Mononuclear cell (primary cell): ENCODE results near the gene PMEPA1. TPM values are rescaled to one million over a fixed set of nuclear protein-coding genes. Genes with fewer than 3 reads are reported as not detected.

Source experiments
- H3K27me3 ChIP-seq: 2 replicates; pipeline ENCODE4 v1.6.0; 2011; ENCODE audit warnings: low read length, control low read depth; ENCODE audit not compliant: insufficient read depth
- H3K4me1 ChIP-seq: 2 replicates; pipeline ENCODE4 v1.5.1; 2011; ENCODE audit warnings: mild to moderate bottlenecking, low read length, control low read depth; ENCODE audit not compliant: insufficient read depth
- H3K4me3 ChIP-seq: 2 replicates; pipeline ENCODE4 v1.5.1; 2011; ENCODE audit warnings: mild to moderate bottlenecking, low read length, moderate library complexity
- H3K9me3 ChIP-seq: 2 replicates; pipeline ENCODE4 v1.5.1; 2011; ENCODE audit warnings: low read depth, mild to moderate bottlenecking, control low read depth, low read length
- total RNA-seq: library from RNA; depleted of rRNA; stranded (reverse); fragments of >200 nt; gene quantifications from one replicate; pipeline ENCODE4 v1.2.3, GENCODE V29; 2012

Gene PMEPA1
- total RNA-seq, 1 donor: 1.0 TPM

DNA sequence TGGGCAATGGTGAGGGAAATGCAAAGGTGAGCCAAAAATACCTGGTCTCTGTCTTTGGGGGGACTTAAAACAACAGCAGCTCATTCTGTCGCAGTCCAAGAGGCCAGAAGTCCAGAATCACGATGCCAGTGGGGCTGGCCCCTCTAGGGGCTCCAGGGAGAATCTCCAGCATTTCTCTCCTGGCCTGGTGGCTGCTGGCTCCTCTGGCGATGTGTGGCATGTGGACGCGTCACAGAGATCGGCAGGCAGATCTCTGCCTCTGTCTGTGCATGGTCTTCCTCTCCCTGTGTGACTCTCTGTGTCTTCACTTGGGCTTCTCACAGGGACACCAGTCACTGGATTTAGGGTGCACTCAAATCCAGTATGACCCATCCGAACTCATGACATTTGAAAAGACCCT is 14.0 kb upstream of the PMEPA1 start:
- Histone ChIP-seq H3K4me3 (no peak overlapping the region), H3K9me3 (no peaks in the 10 kb centered on the region), H3K27me3 (no peaks in the 10 kb centered on the region), H3K4me1 (peaks cover 3% of the 10 kb centered on the region)

DNA sequence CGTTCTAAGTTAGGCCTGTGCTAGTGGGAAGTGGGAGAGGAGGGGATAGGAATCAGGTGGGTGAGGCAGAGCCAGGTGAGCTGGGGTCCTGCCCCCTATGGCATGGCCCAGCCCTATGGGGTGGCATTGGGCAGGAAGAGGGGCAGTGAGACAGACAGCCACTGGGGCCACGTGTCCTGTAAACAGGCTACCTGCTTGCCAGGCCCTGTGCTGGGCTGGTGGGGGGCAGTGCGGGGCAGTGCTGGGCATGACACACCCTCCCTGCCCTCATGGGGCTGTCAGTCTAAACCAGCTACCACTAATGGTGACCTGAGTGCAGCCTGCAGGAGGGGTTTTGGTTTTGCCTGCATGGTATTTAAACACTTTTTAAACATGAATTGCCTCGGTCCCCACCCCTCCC is 10.1 kb upstream of the PMEPA1 start:
- no peaks in the 10 kb centered on the region for H3K9me3 ChIP-seq
- peaks cover 9% of the 10 kb centered on the region for H3K4me1 ChIP-seq
- no peaks in the 10 kb centered on the region for H3K27me3 ChIP-seq
- H3K4me3 ChIP-seq: no peak overlapping the region

- H3K9me3 ChIP-seq: no peaks in the 10 kb centered on the region
- H3K27me3 ChIP-seq: no peaks in the 10 kb centered on the region
- no peak overlapping the region for H3K4me3 ChIP-seq
Measured at GRCh38 chr20:57718490-57719009, 8.7 kb upstream of the PMEPA1 start.

DNA sequence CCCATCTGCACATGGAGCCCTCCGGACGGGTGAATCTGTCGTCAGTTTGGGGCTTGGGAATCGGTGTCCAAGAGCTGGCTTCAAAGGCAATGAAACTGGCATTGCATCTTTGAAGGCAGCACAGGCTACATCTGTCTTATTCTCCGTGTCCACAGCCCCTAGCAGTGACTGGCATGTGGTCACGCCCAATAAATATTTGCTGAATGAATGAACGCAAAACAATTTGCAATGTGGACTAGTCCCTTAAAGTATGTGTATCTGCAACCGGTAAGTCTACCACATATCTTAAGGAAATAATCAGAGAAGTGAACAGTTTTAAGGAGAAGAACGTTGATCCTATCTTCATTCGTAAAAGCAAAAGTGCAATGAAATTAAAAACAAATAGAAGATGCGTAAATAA is 8.0 kb upstream of the PMEPA1 start:
- no peaks in the 10 kb centered on the region for H3K27me3 ChIP-seq
- H3K4me1 ChIP-seq: peaks cover 16% of the 10 kb centered on the region
- H3K4me3 ChIP-seq: no peak overlapping the region
- H3K9me3 ChIP-seq: no peaks in the 10 kb centered on the region

More at GRCh38 chr20:57718490-57719009, 8.7 kb upstream of the PMEPA1 start:
- H3K4me1 ChIP-seq: peaks cover 10% of the 10 kb centered on the region

DNA sequence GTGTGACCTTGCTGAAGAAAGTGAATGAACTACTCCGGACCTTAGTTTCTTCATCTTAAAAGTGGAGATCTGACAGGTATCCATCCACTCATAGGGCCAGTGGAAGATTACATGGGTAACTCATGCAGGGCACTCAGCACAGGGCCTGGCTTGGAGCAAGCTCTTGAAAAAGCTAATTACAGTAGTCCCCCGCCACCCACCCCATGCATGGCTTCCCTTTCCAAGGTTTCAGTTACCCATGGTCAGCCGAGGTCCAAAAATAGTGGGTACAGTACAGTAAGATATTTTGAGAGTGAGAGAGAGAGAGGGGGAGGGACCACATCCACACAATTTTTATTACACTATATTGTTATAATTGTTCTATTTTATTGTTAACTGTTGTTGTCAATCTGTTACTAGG is 7.1 kb upstream of the PMEPA1 start:
- no peaks in the 10 kb centered on the region for H3K9me3 ChIP-seq
- H3K4me1 ChIP-seq: peaks cover 16% of the 10 kb centered on the region
- no peaks in the 10 kb centered on the region for H3K27me3 ChIP-seq
- H3K4me3 ChIP-seq: no peak overlapping the region

GRCh38 chr20:57716202-57716601 is 6.4 kb upstream of the PMEPA1 start:
- Histone ChIP-seq H3K9me3 (no peaks in the 10 kb centered on the region), H3K4me3 (no peak overlapping the region), H3K27me3 (peaks cover 1% of the 10 kb centered on the region), H3K4me1 (peaks cover 19% of the 10 kb centered on the region)

- Histone ChIP-seq H3K4me3 (no peak overlapping the region), H3K9me3 (no peaks in the 10 kb centered on the region), H3K4me1 (peaks cover 27% of the 10 kb centered on the region), H3K27me3 (peaks cover 9% of the 10 kb centered on the region)
Measured at GRCh38 chr20:57715268-57715904, 5.6 kb upstream of the PMEPA1 start.

DNA sequence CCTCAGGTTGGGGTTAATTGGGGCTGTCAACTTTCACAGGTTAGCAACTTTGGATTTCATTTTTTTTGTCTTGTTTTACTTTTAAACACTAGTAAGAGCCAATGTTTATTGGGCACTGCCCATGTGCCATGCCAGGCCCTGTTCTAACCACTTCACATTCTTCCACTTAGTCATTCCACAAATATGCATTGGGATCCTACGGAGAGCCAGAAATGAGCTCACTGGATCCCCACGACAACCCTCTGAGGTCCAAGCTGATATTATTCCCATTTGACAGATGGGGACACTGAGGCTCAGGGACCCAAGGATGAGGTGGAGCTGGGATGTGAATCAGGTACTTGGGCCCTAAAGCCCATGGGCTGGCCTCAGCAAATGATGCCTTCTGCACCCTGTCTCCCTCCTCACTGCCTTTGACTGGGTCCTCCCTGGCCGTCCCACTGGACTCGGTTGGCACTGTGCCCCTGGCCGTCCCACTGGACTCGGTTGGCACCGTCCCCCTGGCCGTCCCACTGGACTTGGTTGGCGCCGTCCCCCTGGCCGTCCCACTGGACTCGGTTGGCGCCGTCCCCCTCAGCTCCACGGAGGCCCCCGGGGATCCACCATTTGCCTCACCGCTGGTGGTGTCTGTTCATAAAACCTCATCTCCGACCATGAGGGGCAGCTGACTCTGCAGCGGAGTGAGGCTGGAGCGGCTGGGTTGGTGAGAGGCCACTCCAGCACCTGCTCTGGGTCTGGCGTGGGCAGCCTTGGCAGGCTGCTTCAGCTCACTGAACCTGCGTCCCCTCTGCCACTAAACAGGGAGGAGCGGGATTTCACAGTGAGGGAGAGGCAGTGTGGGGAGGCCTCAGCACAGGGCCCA is 4.8 kb upstream of the PMEPA1 start:
- Histone ChIP-seq H3K4me1 (peaks cover 31% of the 10 kb centered on the region), H3K4me3 (no peak overlapping the region), H3K9me3 (no peaks in the 10 kb centered on the region), H3K27me3 (peaks cover 13% of the 10 kb centered on the region)

DNA sequence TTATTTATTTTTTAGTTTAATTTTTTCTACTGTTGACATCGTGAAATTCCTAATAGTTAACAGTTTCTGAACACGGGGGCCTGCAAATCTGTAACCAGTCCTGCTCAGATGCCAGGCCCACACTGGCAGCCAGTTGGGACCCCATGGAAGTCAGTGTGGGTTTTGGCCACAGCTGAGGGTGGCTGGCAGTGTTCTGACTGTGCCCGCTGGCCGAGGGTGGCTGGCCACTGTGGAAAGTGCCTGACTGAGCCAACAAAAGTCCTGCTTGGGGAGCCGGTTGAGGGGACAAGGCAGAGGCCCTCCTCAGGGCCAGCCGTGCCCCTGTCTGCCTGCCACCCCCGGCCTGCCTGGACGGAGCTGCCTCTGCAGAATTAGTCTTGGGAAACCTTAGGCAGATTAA is 4.1 kb upstream of the PMEPA1 start:
- peaks cover 13% of the 10 kb centered on the region for H3K27me3 ChIP-seq
- H3K4me3 ChIP-seq: no peak overlapping the region
- H3K4me1 ChIP-seq: peaks cover 29% of the 10 kb centered on the region
- no peaks in the 10 kb centered on the region for H3K9me3 ChIP-seq

GRCh38 chr20:57713505-57713903 is 3.7 kb upstream of the PMEPA1 start:
- H3K27me3 ChIP-seq: peaks cover 16% of the 10 kb centered on the region
- H3K4me3 ChIP-seq: no peak overlapping the region
- no peaks in the 10 kb centered on the region for H3K9me3 ChIP-seq
- peaks cover 25% of the 10 kb centered on the region for H3K4me1 ChIP-seq

DNA sequence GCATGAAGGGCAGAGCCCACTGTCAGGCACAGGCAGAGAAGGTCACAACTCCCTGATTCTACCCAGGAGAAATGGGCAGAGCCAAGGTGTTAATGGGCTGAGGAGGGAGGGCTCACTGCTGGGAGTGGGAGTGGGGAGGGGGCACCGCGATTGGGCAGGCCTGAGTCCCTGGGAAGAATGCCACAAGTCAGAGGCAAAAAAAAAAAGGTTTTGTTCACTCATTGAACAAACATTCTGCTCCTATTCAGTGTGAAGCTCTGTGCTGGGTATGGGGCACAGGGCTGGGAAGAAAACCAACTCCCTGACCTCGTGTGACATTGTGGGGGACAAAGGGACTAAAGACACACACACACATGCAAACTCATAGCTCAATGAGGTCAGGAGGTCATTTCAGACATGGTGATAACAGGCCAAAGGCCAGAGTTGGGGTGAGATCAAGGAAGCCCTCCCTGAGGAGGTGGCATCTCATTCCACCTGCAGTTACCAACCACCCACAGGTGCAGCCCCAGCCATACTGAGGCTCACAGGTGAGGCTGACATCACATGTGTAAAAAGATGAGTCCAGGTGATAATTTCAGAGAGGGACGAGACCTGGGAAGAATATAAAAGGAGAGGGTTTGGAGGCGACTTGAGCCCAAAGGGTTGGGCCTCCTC is 3.2 kb upstream of the PMEPA1 start:
- Histone ChIP-seq H3K4me1 (peaks cover 22% of the 10 kb centered on the region), H3K4me3 (no peak overlapping the region), H3K27me3 (peaks cover 21% of the 10 kb centered on the region)

DNA sequence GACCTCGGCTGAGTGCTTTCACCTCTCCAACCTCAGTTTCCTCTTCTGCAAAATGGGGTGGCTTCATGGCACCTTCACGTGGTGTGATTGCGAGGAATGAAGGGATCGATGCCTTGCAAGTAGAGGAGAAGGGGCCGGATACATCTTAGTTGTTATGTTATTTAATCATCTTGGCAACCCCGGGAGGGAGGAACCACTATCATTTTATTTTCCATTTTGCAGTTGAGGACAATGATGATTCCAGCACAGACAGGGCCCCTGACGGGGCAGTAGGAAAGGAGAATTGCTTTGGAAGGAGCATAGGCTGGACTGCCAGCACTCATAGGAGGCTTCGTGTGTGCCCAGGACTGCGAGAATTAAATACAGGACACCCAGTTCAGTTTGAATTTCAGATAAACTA is 2.5 kb upstream of the PMEPA1 start:
- Histone ChIP-seq H3K4me3 (no peak overlapping the region), H3K4me1 (peaks cover 22% of the 10 kb centered on the region), H3K9me3 (no peaks in the 10 kb centered on the region), H3K27me3 (peaks cover 21% of the 10 kb centered on the region)

More for the DNA sequence above, 3.2 kb upstream of the PMEPA1 start:
- H3K9me3 ChIP-seq: no peaks in the 10 kb centered on the region

GRCh38 chr20:57711826-57712225 is 2.0 kb upstream of the PMEPA1 start:
- H3K27me3 ChIP-seq: peaks cover 21% of the 10 kb centered on the region
- no peaks in the 10 kb centered on the region for H3K9me3 ChIP-seq
- no peak overlapping the region for H3K4me3 ChIP-seq
- peaks cover 22% of the 10 kb centered on the region for H3K4me1 ChIP-seq

DNA sequence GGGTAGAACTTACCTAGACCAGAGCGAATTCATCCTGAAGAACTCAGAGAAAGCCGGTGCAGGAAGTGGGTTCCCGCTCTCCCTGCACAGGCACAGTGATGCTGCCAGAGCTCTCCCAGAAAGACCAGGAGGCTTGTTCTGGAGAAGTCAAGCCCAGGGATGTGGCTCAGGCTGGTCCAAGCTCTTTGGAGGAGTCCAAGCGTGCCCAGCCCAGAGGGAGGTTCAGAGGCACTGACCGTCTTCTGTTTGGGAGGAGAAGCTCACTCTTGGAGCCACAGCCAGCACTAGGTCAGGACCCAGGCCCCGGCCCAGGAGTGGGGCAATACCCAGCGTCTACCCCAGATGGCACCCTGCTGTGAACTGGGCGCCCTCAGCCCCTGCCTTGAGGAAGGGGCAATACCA is 1.5 kb upstream of the PMEPA1 start:
- Histone ChIP-seq H3K4me1 (peaks cover 22% of the 10 kb centered on the region), H3K27me3 (peaks cover 21% of the 10 kb centered on the region), H3K4me3 (no peak overlapping the region), H3K9me3 (no peaks in the 10 kb centered on the region)

GRCh38 chr20:57710841-57711240 is 1.0 kb upstream of the PMEPA1 start:
- peaks cover 22% of the 10 kb centered on the region for H3K4me1 ChIP-seq
- H3K9me3 ChIP-seq: no peaks in the 10 kb centered on the region
- H3K27me3 ChIP-seq: peaks cover 21% of the 10 kb centered on the region
- peak overlapping the region; percentile 61 for H3K4me3 ChIP-seq
